GM19238 (cell line): ENCODE data around the gene MAGI2.
"Not testable (repeated sequence)": the region's sequence is repeated elsewhere in the genome, so short reads cannot be mapped to it uniquely, and the experiment has no call there.

Source experiments
- DNase-seq: peaks from one replicate; pipeline ENCODE4 v3.0.0; 2011; ENCODE audit warnings: low spot score; ENCODE audit not compliant: insufficient read length

MAGI2 gene

DNA sequence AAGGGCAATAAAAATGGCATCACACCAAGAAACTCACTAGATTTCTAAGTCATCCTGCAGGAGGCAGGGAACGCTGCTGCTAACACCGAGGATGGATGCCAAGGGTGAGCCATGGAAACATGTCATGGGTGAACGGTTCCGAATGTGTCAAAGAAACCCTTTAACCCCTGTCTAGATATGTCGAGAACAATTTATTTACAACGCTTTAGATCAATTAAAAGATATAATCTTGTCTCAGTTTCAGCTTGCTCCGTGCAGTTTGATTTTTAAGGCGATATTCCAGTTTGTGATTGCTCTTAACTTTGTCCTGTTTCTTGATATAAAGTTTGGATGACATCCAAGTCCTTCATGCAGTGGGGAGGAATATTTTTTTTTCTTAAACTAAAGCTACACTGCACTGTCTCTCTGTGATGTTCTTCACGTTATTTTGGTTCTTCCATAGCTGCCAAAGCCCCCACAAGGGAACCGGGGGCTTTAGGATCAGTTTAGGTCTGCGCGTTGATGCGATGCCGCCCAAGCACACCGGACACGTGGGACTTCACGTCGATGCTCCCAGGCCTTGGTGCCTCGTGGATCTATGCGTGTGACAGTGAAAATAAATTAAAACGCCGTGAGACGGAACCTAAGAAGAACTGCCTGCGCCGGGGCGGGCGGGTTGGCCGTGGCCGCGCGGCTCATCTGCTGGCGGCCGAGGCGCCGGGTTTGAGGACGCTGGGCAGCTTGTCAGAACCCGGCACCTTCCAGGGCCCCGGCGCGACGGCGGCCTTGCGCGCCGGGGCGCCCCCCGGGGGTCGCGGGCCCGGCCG is 1434.6 kb downstream of the MAGI2 start:
- DNase-seq, result no peak

DNA sequence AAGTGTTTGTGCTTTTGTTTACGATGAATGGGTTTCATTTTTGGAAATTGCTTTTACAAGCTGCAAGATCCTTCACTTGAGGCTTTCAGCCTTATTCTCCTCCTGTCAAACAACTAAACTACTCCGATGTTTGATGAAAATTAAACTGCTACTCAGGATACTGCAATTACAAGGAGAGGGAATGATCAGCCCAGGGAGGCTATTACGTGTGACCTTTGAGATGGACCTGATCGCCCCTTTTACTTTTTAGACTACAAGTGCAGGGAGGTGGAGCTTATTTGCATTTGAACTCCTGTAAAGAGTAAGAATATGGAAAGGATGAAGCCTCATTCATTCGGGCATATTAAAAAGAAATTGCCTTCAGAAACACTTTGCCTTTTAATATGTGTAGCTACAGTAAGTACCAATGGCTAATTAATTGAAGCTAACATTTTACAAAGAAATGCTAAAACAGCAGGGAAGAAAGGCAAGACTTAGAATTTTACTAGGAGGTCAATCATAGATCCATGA is 1435.8 kb downstream of the MAGI2 start:
- DNase-seq, result no peak

- DNase-seq, result no peak
Measured at GRCh38 chr7:78015574-78016260, 1437.8 kb downstream of the MAGI2 start.

- no peak for DNase-seq
Measured at GRCh38 chr7:78014401-78014800, 1439.1 kb downstream of the MAGI2 start.

DNA sequence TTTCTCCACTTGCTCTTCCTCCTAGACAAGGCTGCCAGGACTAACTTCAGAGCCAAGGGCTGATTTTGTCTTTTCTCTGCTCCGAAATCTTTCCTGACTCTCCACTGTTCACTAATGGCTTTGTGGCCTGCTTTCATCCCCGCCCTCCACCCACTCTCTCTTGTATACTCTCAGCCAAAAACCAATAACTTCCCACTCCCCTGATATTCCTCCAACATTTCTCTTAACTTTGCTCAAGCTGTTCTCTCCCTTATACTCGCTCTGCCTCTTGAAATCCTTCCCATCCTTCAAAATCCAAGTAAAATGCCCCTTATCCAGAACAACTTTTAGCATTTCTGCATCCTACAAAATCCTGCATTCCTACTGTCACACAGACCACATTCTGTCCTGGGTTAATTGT is 1440.1 kb downstream of the MAGI2 start:
- DNase-seq, result no peak

- no peak for DNase-seq
Measured at GRCh38 chr7:78011642-78012041, 1441.8 kb downstream of the MAGI2 start.

DNA sequence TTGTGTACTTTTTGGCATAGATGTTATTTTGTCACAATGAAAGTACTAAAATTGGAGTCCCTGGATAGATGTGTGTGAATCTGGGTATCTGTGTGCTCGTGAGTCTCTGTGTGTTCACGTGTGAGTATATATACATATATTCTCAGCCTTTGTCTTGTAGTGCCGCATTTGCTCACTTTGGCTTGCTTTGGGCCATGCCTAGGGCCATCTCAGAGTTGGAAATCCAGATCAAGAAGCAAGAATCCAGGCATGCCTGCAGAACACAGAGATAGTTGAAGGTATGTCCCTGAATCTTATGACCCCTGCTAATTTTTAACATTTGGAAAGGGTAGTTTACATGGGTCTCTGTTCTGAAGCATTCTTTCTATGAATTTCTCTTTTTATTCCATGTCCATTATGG is 1446.2 kb downstream of the MAGI2 start:
- no peak for DNase-seq

- DNase-seq, result no peak
Measured at GRCh38 chr7:78006063-78006755, 1447.3 kb downstream of the MAGI2 start.

DNA sequence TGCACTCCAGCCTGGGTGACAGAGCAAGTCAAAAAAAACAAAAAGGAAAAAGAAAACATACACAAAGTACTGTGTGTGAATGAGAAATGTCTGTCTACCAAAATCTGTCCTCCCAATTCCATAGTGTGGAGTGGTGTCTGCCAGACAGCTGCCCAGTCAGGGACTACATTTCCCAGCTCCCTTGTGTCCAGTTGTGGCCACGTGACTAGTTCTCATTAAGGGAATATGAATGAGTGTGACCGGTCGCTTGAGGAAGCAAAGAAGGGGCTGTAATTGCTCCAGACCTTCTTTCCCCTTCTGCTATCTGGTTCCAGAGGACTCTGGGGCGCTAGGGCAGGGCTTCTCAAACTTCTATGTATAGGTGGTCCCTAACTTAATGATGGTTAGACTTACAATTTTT is 1450.8 kb downstream of the MAGI2 start:
- DNase-seq, result no peak

- DNase-seq, result no peak
Measured at GRCh38 chr7:78002021-78002420, 1451.4 kb downstream of the MAGI2 start.

DNA sequence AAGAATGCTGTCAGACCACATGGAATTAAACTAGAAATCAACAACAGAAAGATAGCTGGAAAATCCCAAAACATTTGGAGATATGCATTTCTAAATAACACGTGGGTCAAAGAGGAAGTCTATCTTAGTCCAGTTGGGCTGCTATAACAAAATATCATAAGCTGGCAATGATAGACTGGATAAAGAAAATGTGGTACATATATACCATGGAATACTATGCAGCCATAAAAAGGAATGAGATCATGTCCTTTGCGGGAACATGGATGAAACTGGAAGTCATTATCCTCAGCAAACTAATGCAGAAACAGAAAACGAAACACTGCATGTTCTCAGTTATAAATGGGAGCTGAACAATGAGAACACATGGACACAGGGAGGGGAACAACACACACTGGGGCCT is 1454.3 kb downstream of the MAGI2 start:
- not testable (repeated sequence) for DNase-seq

GRCh38 chr7:77995717-77996116 is 1457.8 kb downstream of the MAGI2 start:
- DNase-seq, result no peak

DNA sequence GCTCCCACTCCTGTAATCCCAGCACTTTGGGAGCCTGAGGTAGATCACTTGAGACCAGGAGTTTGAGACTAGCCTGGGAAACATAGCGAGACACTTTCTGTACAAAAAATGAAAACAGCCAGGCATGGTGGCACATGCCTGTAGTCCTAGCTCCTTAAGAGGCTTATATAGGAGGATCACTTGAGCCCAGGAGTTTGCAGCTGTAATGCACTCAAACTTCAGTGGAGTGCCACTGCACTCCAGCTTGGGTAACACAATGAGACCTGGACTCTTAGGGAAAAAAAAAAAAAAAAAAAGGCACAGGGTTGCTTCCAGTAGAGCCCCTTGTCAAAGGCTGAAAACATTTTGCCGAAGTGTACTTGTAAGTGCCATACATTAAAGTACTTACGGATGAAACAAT is 1459.6 kb downstream of the MAGI2 start:
- DNase-seq, result no peak

DNA sequence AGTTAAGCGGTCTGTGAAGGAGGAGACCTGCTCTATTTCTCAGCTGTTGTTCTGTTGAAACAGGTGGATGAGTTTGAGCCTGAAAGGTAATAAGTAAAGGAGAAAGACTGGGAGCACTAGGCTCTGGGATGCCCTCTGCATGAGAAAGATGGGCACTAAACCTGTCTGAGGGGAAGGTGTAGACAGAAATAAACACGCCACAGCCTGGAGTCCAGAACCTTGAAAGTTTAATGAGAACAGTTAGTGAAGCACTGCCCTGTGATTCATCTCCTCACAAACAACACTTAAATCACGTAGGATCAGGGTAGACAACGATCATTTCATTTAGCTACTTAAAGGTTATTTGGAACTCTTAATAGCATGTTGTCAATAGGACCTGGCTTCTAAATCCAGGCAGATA is 1461.8 kb downstream of the MAGI2 start:
- DNase-seq, result no peak

DNA sequence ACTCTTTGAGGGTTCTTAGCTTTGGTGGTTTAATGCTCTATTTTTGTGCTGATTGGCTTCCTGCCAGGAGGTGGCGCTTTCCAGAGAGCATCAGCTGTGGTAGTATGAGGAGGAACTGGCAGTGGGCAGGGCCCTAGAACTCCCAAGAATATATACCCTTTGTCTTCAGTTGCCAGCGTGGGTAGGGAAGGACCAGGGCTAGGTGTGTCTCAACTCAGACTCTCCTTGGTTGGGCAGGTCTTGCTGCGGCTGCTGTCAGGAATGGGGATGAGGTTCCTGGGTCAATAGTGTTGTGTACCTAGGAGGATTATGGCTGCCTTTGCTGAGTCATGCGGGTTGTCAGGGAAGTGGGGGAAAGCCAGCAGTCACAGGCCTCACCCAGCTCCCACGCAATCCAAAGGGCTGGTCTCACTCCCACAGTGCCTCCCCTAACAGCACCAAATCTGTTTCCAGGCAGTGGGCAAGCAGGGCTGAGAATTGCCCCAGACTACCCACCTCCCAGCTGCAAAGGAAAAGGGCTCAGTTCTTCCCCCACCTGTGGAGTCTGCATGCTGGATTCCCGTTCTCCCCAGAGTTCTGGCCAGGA is 1463.4 kb downstream of the MAGI2 start:
- no peak for DNase-seq

DNA sequence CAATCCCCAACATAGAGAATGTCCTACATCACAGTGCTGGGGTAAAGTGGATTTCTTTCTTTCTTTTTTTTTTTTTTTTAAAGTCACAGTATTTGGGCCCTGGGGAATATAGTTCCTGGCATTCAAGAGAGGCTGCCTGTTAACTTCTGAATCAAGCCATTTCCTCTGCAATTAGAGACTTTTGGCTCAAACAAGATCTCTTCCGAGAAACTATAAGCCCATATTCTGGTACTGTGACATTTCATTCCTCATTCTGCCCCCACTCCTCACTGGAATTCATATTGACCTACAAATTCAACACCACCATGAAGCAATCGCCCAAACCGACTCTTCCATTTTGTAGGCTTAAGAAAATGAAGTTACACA is 1467.5 kb downstream of the MAGI2 start:
- no peak for DNase-seq

- no peak for DNase-seq
Measured at GRCh38 chr7:77985232-77985973, 1468.1 kb downstream of the MAGI2 start.

GRCh38 chr7:77983973-77984372 is 1469.5 kb downstream of the MAGI2 start:
- DNase-seq, result no peak

DNA sequence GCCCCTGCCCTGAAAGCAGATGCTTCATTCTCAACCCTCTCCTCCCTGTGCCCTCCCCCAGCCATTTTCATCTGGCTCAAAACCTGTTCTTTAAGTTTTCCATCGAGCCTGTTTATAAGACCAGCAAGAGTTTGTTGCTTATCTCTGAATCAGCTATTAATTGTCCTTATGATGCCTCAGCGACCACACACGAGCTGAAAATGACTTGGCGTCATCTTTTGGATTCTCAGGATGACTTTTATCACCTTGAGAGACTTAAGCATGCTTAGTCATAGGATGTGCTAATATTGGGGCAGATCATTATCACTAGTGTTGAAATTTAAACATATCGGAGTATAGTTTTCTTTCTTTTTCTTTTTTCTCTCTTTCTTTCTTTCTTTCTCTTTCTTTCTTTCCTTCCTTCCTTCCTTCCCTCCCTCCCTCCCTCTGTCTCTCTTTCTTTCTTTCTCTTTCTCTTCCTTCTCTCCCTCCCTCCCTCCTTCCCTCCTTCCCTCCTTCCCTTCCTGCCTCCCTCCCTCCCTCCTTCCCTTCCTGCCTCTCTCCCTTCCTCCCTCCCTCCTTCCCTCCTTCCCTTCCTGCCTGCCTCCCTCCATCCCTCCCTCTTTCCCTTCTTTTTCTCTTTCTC is 1470.4 kb downstream of the MAGI2 start:
- no peak for DNase-seq

DNA sequence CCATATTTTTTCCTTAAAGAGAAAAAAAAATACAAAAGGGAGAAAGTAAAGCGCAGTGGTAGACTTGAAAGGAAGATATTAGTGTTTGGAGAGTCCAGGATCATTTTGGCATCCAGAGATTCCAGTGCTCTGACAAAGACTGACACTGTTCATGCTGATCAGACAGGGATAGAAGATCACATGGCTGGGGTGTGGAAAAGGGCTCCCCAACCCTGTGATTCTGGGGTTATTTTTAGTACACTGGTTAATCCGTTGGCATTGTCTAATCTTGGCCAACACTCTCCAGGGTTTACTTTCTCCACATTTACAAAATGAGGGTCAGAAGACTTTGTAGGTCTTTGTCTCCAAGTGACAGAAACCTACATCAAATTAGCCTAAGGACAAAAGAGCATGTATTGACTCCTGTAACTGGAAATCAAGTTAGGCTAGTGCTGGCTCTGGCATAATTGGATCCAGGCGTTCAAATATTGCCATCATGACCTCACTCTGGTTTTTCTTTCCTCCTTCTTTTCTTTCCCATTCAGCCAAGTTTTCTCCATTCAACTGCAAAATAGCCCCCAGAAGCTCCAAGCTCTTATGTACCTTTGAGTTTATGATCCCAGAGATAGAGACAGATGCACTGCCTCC is 1473.3 kb downstream of the MAGI2 start:
- no peak for DNase-seq
